Caco-2 (cell line): ENCODE data around the gene ARRDC5. TPM values are rescaled to one million over a fixed set of nuclear protein-coding genes. Genes with fewer than 3 reads are reported as not detected.
A peak's percentile ranks its signal among the peaks of the same experiment; 100 is the strongest.
"Not testable (repeated sequence)": the region's sequence is repeated elsewhere in the genome, so short reads cannot be mapped to it uniquely, and the experiment has no call there.

Source experiments
- BruUV-seq: library from RNA; stranded (reverse); fragments of 400-500 nt; replicated peaks from 2 replicates; lab custom pipeline; 2021; lab: Mats Ljungman, UMichigan
- CTCF ChIA-PET: fragments of 300-600 bp; sonication (Branson Sonifier 250); formaldehyde crosslinking; loops from one replicate; lab custom pipeline; 2022; ENCODE audit warnings: antibody characterized with exemption; lab: Charles Lee
- POLR2A ChIA-PET: fragments of 300-600 bp; sonication (Branson Sonifier 250); formaldehyde crosslinking; loops from one replicate; lab custom pipeline; 2022; ENCODE audit warnings: antibody characterized with exemption; lab: Charles Lee
- DNase-seq, 2 experiments: peaks; one replicate each; pipeline versions ENCODE4 v3.0.0 to v3.0.0-alpha.2; 2020 to 2022
- H3K27me3 ChIP-seq: replicated peaks from 2 replicates; pipeline ENCODE4 v1.6.0; 2011; ENCODE audit warnings: low read length; ENCODE audit not compliant: control insufficient read depth, insufficient read depth
- H3K36me3 ChIP-seq: 2 replicates; pipeline ENCODE4 v1.5.1; 2011; ENCODE audit warnings: low read length; ENCODE audit not compliant: control insufficient read depth, insufficient read depth
- H3K4me1 ChIP-seq: fragments of 250-450 bp; sonication (Bioruptor Pico); 2 replicates; pipeline ENCODE4 v1.5.1; 2020; ENCODE audit warnings: mild to moderate bottlenecking
- H3K4me3 ChIP-seq: 2 replicates; pipeline ENCODE4 v1.5.1; 2011; ENCODE audit warnings: low read depth, mild to moderate bottlenecking, control low read depth, low read length
- H3K9me3 ChIP-seq: fragments of 250-450 bp; sonication (Bioruptor Pico); 2 replicates; pipeline ENCODE4 v1.5.1; 2020; ENCODE audit warnings: mild to moderate bottlenecking, moderate library complexity
- H3K27ac Mint-ChIP-seq: one replicate; pipeline ENCODE4 v1.8.0; 2022; ENCODE audit warnings: mixed read lengths; ENCODE audit not compliant: unreplicated experiment
- H3K27me3 Mint-ChIP-seq: one replicate; pipeline ENCODE4 v1.8.0; 2022; ENCODE audit warnings: mixed read lengths; ENCODE audit not compliant: insufficient read depth, unreplicated experiment
- H3K36me3 Mint-ChIP-seq: one replicate; pipeline ENCODE4 v1.8.0; 2022; ENCODE audit warnings: mild to moderate bottlenecking, mixed read lengths; ENCODE audit not compliant: insufficient read depth, unreplicated experiment
- H3K4me1 Mint-ChIP-seq: one replicate; pipeline ENCODE4 v1.8.0; 2022; ENCODE audit warnings: low read depth, mixed read lengths; ENCODE audit not compliant: unreplicated experiment
- H3K4me3 Mint-ChIP-seq: one replicate; pipeline ENCODE4 v1.8.0; 2022; ENCODE audit warnings: mild to moderate bottlenecking, moderate library complexity, mixed read lengths; ENCODE audit not compliant: unreplicated experiment
- H3K9me3 Mint-ChIP-seq: one replicate; pipeline ENCODE4 v1.8.0; 2022; ENCODE audit warnings: mixed read lengths; ENCODE audit not compliant: unreplicated experiment
- intact Hi-C: fragments of 100-400 bp; cut with micrococcal nuclease; formaldehyde crosslinking; loops from one replicate; pipeline ENCODE4 v1.10.0; 2022; ENCODE audit not compliant: unreplicated experiment
- total RNA-seq: library from RNA; stranded (reverse); gene quantifications from 2 replicates; pipeline ENCODE4 v1.2.3, GENCODE V29; 2022
- TF ChIP-seq, protein P1 (sequence below), 2 experiments: fragments of 200-600 bp in 1 of 2; IDR thresholded peaks; 1 replicate in 1 of 2; 2 replicates in 1 of 2; pipeline versions ENCODE4 v1.5.1 to v1.8.0; 2011 to 2022; ENCODE audit warnings: antibody characterized with exemption in 1 of 2, control low read depth in 1 of 2, inconsistent platforms in 1 of 2, low read depth in 1 of 2, low read length in 1 of 2, mild to moderate bottlenecking in 1 of 2, moderate library complexity in 1 of 2; ENCODE audit not compliant: insufficient read depth in 1 of 2, severe bottlenecking in 1 of 2, unreplicated experiment in 1 of 2

The ARRDC5 gene
- total RNA-seq, 1 experiment from 2014 or later, result not detected

DNA sequence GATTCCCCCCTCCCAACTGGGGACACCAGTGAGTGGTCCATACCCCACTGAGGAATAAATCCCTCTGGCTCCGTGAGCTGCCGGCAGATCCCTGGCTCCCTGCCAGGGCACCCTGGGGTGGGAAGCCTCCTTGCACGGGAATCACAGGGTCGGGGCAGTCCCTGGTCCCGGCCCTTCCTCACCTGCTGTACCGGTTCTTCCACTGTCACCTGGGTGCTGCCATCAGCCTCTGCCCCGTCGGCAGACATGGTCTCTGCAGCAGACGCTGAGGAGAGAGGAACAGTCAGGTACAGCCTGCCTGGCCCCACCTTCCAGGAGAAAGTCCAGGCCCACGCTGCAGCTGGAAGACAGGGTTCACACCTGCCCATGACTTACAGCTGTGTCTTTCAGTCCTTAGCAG, 41.5 kb downstream of the ARRDC5 start:
- Histone ChIP-seq H3K4me1 (peaks cover 12% of the 10 kb centered on the region), H3K9me3 (no peaks in the 10 kb centered on the region), H3K27me3 (no peaks in the 10 kb centered on the region), H3K36me3 (peaks cover 7% of the 10 kb centered on the region), H3K4me3 (peak overlapping the region; percentile 9; the same call in 1 of the 2 replicates)
- TF ChIP-seq, protein P1, sequence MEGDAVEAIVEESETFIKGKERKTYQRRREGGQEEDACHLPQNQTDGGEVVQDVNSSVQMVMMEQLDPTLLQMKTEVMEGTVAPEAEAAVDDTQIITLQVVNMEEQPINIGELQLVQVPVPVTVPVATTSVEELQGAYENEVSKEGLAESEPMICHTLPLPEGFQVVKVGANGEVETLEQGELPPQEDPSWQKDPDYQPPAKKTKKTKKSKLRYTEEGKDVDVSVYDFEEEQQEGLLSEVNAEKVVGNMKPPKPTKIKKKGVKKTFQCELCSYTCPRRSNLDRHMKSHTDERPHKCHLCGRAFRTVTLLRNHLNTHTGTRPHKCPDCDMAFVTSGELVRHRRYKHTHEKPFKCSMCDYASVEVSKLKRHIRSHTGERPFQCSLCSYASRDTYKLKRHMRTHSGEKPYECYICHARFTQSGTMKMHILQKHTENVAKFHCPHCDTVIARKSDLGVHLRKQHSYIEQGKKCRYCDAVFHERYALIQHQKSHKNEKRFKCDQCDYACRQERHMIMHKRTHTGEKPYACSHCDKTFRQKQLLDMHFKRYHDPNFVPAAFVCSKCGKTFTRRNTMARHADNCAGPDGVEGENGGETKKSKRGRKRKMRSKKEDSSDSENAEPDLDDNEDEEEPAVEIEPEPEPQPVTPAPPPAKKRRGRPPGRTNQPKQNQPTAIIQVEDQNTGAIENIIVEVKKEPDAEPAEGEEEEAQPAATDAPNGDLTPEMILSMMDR (IDR thresholded peaks at IDR 0.05; ENCODE audit: insufficient read depth in 1 of 2, low read depth in 1 of 2, low read length in 1 of 2, severe bottlenecking in 1 of 2, unreplicated experiment in 1 of 2), result no peak
- Mint-ChIP-seq H3K36me3 (peaks cover 24% of the 10 kb centered on the region), H3K9me3 (no peaks in the 10 kb centered on the region), H3K4me3 (no peak overlapping the region), H3K27ac (peak overlapping the region; percentile 51), H3K27me3 (no peaks in the 10 kb centered on the region), H3K4me1 (no peaks in the 10 kb centered on the region)
- intact Hi-C loops, result loop anchor here (2.0 kb wide), 1 partner anchor 52 kb away; no protein-coding TSS in a partner anchor
- no TSS peak for BruUV-seq
- peak; percentile 85 to 92 for DNase-seq
- ChIA-PET POLR2A (interaction anchor here (0.7 to 0.9 kb wide), 3 partner anchors 8 to 108 kb away, joined by 3 to 4 read pairs (median 3); partner anchors contain the start of genes FEM1A and KDM4B), CTCF (interaction anchor here (1.1 kb wide), 2 partner anchors 9 to 51 kb away, joined by 4 to 6 read pairs; no protein-coding TSS in a partner anchor)

DNA sequence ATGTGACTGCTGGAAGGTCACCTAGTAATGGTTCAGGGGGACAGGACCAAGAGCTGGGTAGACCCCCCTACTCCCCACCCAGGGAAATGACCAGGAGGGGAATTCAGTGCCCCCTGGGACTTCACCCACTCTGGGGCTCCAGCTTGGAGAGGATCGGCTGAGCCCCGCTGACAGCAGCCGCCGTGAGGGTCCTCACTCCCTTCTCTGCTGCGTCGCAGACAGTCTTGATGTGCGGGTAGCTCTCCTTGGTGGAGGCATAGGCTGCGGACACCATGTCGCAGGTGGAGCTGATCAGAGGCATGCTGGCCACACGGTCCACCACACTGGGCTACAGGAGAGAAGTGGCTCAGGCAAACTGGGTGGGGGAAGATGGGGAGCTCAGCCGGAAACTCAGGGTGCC, 43.0 kb downstream of the ARRDC5 start:
- peaks cover 24% of the 10 kb centered on the region for H3K36me3 Mint-ChIP-seq
- no peaks in the 10 kb centered on the region for H3K9me3 Mint-ChIP-seq
- H3K4me1 ChIP-seq, result peaks cover 11% of the 10 kb centered on the region
- ChIA-PET CTCF (no interaction called here), POLR2A (no interaction called here)
- no peak overlapping the region for H3K27ac Mint-ChIP-seq
- no peak for DNase-seq
- no peak overlapping the region for H3K4me3 ChIP-seq
- peaks cover 7% of the 10 kb centered on the region for H3K36me3 ChIP-seq
- H3K27me3 ChIP-seq, result no peaks in the 10 kb centered on the region
- H3K4me1 Mint-ChIP-seq, result no peaks in the 10 kb centered on the region
- no peaks in the 10 kb centered on the region for H3K9me3 ChIP-seq
- no peaks in the 10 kb centered on the region for H3K27me3 Mint-ChIP-seq
- H3K4me3 Mint-ChIP-seq, result no peak overlapping the region
- intact Hi-C loops, result loop anchor here (2.0 kb wide), 1 partner anchor 51 kb away; no protein-coding TSS in a partner anchor
- TF ChIP-seq, protein P1 (IDR thresholded peaks at IDR 0.05; ENCODE audit: insufficient read depth in 1 of 2, low read depth in 1 of 2, low read length in 1 of 2, severe bottlenecking in 1 of 2, unreplicated experiment in 1 of 2), result no peak
- no TSS peak for BruUV-seq

DNA sequence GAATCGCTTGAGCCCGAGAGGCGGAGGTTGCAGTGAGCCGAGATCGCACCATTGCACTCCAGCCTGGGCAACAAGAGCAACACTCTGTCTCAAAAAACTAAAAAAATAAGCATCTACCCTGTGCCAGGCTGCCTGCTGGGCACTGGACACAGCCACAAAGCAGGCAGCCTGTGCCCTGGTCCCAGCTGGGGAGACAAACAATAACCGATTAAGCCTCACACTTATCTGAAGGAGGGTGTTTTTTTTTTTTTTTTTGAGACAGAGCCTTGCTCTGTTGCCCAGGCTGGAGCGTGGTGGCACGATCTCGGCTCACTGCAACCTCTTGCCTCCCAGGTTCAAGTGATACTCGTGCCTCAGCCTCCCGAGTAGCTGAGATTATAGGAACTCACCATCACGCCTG, 46.2 kb downstream of the ARRDC5 start:
- H3K36me3 ChIP-seq, BruUV-seq, intact Hi-C loops, H3K9me3 Mint-ChIP-seq, H3K27ac Mint-ChIP-seq, H3K4me1 ChIP-seq, CTCF ChIA-PET, H3K4me1 Mint-ChIP-seq, DNase-seq, POLR2A ChIA-PET, H3K27me3 Mint-ChIP-seq, H3K9me3 ChIP-seq, H3K27me3 ChIP-seq, H3K4me3 Mint-ChIP-seq, H3K4me3 ChIP-seq: not testable (repeated sequence)
- H3K36me3 Mint-ChIP-seq, result peaks cover 49% of the 10 kb centered on the region

DNA sequence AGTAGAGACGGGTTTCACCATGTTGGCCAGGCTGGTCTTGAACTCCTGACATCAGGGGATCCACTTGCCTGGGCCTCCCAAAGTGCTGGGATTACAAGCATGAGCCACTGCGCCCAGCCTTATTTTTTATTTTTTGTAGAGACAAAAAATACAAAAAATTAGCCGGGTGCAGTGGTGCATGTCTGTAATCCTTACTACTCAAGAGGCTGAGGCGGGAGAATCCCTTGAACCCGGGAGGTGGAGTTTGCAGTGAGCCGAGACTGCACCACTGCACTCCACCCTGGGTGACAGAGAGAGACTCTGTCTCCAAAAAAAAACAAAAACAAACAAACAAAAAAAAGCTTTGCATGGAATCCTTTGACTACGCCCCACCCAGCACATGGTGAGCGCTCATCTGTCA, 49.2 kb downstream of the ARRDC5 start:
- H3K4me3 ChIP-seq, H3K4me3 Mint-ChIP-seq, BruUV-seq, H3K36me3 ChIP-seq, H3K9me3 Mint-ChIP-seq, H3K27ac Mint-ChIP-seq, H3K4me1 Mint-ChIP-seq, H3K4me1 ChIP-seq, DNase-seq, H3K27me3 ChIP-seq, intact Hi-C loops, H3K27me3 Mint-ChIP-seq, H3K9me3 ChIP-seq: not testable (repeated sequence)
- ChIA-PET CTCF (interaction anchor here (0.7 to 3.2 kb wide), 2 partner anchors 43 to 44 kb away, joined by 3 to 37 read pairs; no protein-coding TSS in a partner anchor), POLR2A (interaction anchor here (0.6 kb wide), 1 partner anchor 8 kb away, joined by 4 read pairs; no protein-coding TSS in a partner anchor)
- peaks cover 39% of the 10 kb centered on the region for H3K36me3 Mint-ChIP-seq
